Erythroblast (primary cell): ENCODE results near the gene XKR7.

Experiments
- GATA1 ChIP-seq: IDR thresholded peaks from 2 replicates; pipeline ENCODE4 v1.6.1; 2011; ENCODE audit warnings: low read depth, mild to moderate bottlenecking, control low read depth, low read length, moderate library complexity
- POLR2A ChIP-seq: IDR thresholded peaks from 2 replicates; pipeline ENCODE4 v1.6.1; 2011; ENCODE audit warnings: mild to moderate bottlenecking, low read length

- TF ChIP-seq POLR2A = no peak
- no peak for TF ChIP-seq GATA1
Observed at GRCh38 chr20:31945319-31945718, 22.6 kb upstream of the XKR7 start.
